NOMO-1 treated with DMSO at 0.1 percent for 48 hours (cell line): ENCODE results near the gene FBXW4.

Source experiments
- DNase-seq: peaks from one replicate; lab custom pipeline; 2025; ENCODE audit not compliant: unreplicated experiment; lab: John Stamatoyannopoulos, UW

Gene FBXW4, protein sequence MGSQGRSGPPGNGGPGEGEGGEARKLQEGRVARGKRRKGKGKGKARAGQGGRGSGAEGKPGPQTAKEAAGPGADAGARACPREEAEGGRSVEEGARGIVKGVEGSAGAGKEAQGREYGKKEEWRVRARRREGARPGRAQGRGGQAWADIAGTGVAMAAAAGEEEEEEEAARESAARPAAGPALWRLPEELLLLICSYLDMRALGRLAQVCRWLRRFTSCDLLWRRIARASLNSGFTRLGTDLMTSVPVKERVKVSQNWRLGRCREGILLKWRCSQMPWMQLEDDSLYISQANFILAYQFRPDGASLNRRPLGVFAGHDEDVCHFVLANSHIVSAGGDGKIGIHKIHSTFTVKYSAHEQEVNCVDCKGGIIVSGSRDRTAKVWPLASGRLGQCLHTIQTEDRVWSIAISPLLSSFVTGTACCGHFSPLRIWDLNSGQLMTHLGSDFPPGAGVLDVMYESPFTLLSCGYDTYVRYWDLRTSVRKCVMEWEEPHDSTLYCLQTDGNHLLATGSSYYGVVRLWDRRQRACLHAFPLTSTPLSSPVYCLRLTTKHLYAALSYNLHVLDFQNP

GRCh38 chr10:101694674-101695403, at the start of gene FBXW4:
TSS of gene FBXW4 (minus strand) at chr10:101695170. CDS start at chr10:101695105, 65 bp downstream.
- DNase-seq = peak; percentile 60

DNA sequence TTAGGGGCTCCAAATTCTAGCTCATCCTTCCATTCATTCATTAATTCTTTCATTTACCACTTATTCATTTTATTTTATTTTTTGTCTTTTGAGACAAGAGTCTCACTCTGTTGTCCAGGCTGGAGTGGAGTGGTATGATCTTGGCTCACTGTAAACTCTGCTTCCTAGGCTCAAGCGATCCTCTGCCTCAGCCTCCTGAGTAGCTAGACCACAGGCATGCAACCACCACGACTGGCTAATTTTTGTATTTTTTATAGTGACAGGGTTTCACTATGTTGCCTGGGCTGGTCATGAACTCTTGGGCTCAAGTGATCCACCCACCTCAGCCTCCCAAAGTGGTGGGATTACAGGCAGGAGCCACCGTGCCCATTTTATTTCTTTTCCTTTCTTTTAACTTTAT, 49.3 kb upstream of the FBXW4 start:
- DNase-seq = no peak

GRCh38 chr10:101741938-101742337, 47.0 kb upstream of the FBXW4 start:
- DNase-seq = no peak

- no peak for DNase-seq
These were observed 41.7 kb upstream of the FBXW4 start for GRCh38 chr10:101736666-101737065.

DNA sequence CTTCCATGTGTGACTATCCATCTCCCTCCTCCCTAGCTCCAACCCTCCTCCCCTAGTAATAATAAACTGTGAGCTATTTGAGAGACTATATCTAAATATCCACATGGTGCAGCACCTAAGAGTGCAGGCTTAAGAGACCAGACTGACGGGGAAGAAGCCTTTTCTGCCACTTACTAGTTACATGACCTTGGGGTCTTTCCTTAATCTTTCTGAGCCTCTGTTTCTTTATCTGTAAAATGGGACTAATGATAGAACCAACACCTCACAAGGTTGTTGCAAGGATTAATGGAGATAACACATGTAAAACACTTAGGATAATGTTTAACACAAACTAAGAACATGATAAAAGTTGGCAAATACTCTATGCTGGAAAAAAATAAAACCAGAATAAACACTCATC, 37.1 kb upstream of the FBXW4 start:
- DNase-seq = no peak

DNA sequence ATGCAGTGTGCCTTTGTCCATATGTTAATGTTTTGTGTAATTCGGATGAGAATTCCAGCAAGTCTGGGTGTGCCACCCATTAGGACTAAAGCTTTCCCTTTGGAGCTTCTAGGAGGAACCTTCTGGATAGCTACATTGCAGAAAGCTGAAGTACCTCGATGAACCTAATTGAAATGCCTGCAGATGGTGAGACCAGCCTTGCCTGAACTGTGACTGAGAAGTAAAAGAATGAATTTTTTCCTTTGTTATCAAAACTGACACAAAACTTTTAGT, 31.1 kb upstream of the FBXW4 start:
- no peak for DNase-seq

- DNase-seq = no peak
These were observed 30.5 kb upstream of the FBXW4 start for GRCh38 chr10:101725296-101726114.

DNA sequence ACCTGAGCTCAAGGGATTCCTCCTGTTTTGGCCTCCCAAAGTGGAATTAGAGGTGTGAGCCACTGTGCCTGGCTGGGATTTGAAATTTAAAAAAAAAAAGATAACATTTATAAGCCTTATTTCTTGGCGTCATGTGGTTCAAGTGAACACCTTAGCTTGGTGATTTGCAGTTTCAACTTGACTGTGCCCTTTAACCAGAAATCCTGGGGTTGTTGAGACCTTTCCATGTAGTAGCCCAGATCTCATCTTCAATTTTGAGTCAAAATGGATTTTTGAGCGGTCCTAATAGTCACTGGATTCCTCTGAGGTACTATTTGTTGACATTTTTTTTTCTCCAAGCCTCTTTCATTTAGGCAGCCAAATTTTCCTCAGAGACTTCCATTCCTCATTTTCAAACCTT, 29.5 kb upstream of the FBXW4 start:
- DNase-seq = no peak

DNA sequence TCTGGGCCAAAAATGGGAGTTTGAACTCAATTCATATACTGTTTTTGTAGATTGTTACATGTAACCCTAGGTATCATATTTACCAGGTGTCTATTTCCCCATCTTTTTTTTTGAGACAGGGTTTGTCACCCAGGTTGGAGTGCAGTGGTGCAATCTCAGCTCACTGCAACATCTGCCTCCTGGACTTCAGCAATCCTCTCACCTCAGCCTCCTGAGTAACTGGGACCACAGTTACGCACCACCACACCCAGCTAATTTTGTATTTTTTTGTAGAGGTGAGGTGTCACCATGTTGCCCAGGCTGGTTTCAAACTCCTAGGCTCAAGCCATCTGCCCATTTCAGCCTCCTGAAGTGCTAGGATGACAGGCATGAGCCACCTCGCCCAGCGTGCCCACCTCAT, 28.2 kb upstream of the FBXW4 start:
- no peak for DNase-seq

DNA sequence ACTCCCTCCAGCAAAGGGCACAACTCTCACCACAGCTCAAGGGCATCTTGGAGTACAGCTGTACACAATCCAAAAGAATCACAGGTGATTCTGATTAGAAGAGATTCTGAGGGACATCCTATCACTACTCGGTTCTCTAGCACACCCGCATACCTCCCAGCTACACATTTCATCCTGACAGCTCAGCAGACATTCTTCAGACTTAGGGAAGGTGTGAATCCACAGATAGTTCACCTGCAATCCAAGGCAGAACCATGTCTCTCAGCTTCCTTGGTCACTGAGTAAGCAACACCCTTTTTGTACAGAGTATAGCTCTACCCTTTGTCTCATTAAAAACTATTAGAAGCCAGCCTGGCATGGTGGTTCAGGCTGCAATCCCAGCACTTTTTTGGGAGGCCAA, 26.8 kb upstream of the FBXW4 start:
- no peak for DNase-seq

GRCh38 chr10:101720606-101721230, 25.7 kb upstream of the FBXW4 start:
- no peak for DNase-seq

DNA sequence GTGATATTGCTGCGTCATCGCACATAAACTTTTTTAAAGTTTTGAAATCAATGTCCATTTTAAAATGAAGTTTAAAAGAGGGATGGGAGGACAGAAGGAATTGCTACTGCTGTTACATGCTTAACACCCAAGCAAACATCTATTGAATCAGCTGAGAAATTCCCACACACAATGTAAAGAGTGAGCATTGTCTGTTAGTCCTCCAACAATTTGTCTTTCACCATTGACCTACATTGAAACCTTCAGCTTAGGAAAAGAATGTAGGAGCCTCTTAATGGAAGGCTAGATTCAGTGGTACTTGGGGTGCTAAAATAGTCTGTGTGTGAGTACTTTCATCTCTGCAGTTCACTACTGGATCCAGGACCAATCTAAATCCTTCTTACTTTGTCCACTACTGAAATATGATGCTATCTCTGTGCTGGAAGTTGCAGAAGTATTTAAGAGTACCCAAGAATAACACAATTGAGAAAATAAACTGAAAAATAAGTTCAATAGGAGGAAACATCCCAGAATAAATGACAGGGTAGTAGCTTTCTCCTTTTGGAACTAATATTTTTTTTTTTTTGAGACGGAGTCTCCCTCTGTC, 23.8 kb upstream of the FBXW4 start:
- no peak for DNase-seq

DNA sequence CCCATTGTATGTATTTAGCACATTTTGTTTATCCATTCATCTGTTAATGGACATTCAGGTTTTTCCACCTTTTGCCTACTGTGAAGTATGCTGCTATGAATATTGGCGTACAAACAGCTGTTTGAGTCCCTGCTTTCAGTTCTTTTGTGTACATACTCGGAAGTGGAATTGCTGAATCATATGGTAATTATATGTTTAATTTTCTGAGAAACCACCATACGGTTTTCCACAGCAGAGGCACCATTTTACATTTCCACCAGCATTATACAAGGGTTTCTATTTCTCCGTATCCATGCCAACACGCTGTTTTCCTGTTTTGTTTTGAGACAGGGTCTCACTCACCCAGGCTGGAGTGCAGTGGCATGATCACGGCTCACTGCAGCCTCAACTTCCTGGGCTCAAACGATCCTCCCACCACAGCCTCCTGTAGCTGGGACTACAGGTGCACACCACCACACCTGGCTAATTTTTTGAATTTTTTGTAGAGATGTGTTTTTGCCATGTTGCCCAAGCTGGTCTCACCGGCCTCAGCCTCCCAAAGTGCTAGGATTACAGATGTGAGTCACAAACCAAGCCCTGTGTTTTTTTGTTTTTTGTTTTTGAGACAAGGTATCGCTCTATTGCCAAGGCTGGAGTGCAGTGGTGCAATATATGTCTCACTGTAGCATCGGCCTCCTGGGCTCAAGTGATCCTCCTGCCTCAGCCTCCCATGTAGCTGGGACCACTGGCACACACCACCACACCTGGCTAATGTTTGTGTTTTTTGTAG, 22.1 kb upstream of the FBXW4 start:
- DNase-seq = peak; percentile 70

- DNase-seq = no peak
These were observed 18.0 kb upstream of the FBXW4 start for GRCh38 chr10:101712997-101713396.

DNA sequence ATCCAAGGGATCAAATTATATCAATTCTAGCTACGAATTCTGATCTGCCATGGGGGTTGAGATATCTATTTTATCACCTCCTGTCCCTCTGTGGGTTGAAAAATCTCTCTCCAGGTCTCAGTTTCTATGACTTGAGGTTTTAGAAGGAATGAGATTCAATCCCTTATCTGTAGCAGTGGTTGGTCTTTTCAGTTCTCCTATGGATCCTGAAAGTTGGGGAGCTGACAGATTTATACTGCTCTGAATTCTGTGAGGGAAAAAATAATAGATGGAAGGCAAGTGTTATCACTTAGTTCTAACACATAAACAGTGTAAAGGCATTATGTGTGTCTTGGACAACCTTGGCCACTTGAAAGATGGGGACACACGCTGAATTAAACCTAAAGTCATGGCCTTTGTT, 15.8 kb upstream of the FBXW4 start:
- DNase-seq = no peak

- DNase-seq = no peak
These were observed 15.2 kb upstream of the FBXW4 start for GRCh38 chr10:101710059-101710695.

DNA sequence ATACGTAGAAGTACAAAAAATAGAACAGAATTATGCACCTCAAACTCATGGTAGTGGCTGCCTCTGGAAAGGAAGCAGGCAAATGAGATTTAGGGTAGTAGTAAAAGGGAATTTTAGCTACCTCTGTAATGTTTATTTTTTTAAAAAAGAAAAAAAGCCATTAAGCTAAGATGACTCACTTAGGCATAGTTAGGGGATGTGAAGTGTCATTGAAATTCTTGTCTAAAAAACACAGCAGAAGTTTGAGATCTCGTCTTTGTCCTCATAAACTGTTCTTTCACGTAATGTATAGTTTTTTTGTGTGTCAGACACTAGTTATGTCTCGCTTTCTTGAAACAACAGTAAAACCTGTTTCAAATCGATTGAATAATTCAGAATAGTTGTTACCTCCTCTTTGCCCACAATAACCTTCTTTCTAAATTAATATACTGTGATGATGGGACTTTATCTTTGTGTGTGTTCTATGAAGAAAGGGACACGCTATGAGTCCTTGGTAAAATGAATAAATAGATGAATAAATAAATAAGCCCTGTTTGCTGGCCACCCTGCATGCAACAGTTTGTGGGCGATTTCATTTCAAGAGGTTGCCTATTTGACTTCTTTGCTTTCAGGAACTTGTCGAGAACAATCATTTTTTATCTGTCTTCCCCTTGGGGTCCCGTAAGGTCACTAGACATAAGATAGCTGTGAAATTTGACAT, 14.5 kb upstream of the FBXW4 start:
- DNase-seq = no peak

- DNase-seq = peak; percentile 59
These were observed 13.9 kb upstream of the FBXW4 start for GRCh38 chr10:101708870-101709269.

DNA sequence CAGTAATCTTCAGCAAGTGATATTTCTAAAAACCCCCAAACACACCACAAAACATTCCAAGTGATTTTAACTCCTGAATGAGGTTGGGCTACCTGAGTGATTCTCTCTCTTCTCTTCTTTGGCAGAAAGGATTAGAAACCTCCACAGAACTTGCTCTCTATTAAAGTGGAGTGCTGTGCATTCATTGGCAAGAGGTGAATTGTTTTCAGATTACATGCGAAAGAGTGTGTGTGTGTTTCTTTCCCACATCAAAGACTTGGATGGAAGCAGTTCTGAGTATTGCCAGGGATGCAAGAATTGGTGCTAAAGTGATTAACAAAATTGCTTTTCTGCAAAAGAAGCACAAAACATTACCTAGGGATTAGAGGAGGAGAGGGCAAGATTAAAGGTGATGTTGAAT, 13.1 kb upstream of the FBXW4 start:
- no peak for DNase-seq
